Testis (tissue), 3 donors: ENCODE results near the gene CUX1. TPM values are rescaled to one million over a fixed set of nuclear protein-coding genes. Genes with fewer than 3 reads are reported as not detected.

Experiments used
- DNase-seq: peaks from one replicate; pipeline ENCODE4 v3.0.0-alpha.2; 2019
- H3K27ac ChIP-seq, 2 donors: fragments of 200-600 bp; sonication (generic); one replicate each; pipeline ENCODE4 v1.5.1; 2019
- H3K27me3 ChIP-seq: fragments of 200-600 bp; sonication (generic); one replicate; pipeline ENCODE4 v1.5.1; 2019
- H3K36me3 ChIP-seq: fragments of 200-600 bp; sonication (generic); one replicate; pipeline ENCODE4 v1.5.1; 2017; ENCODE audit warnings: low read depth; ENCODE audit errors: missing control alignments
- H3K4me1 ChIP-seq: fragments of 200-600 bp; sonication (generic); one replicate; pipeline ENCODE4 v1.5.1; 2019
- H3K4me3 ChIP-seq, 2 donors: fragments of 200-600 bp; sonication (generic); one replicate each; pipeline ENCODE4 v1.5.1; 2017 to 2019
- H3K9me3 ChIP-seq: fragments of 200-600 bp; sonication (generic); one replicate; pipeline ENCODE4 v1.5.1; 2017
- CTCF ChIP-seq, 3 experiments: fragments of 450-650 bp in 2 of 3; fragments of 200-600 bp in 1 of 3; sonication (generic) in 1 of 3; IDR thresholded peaks; one replicate each; pipeline ENCODE4 v1.5.1; 2016 to 2019; ENCODE audit warnings: antibody characterized with exemption in 3 of 3, mild to moderate bottlenecking in 2 of 3, moderate library complexity in 1 of 3
- POLR2A ChIP-seq: fragments of 450-650 bp; IDR thresholded peaks from one replicate; pipeline ENCODE4 v1.6.1; 2017; ENCODE audit warnings: antibody characterized with exemption, mild to moderate bottlenecking, moderate library complexity
- WGBS, 2 donors: methylation state at CpG; one replicate each; pipeline ENCODE4 v1.1.5; 2018; 5-methylcytosine and 5-hydroxymethylcytosine counted together
- intact Hi-C: fragments of 100-400 bp; cut with DNase I; formaldehyde crosslinking; loops from one replicate; pipeline ENCODE4 v1.15.1; 2023; ENCODE audit warnings: low total_unique reads
- polyA plus RNA-seq: library from polyadenylated mRNA; stranded (reverse); fragments of 350-450 nt; fragmentation: Illumina TruSeq; extraction: RNeasy Lipid Tissue Mini Kit (QIAGEN cat#74804); gene quantifications from one replicate; pipeline ENCODE4 v1.2.3, GENCODE V29; 2014; ENCODE audit warnings: low read depth, low replicate concordance; ENCODE audit not compliant: insufficient read depth
- total RNA-seq, 2 donors: library from RNA; depleted of rRNA; stranded (reverse); fragments of >200 nt; gene quantifications; one replicate each; pipeline ENCODE4 v1.2.3, GENCODE V29; 2016

The CUX1 gene
- total and polyA plus RNA-seq, 3 donors from 2014 or later, result 30.8 to 46.3 (median 43.1) TPM

- Histone ChIP-seq H3K4me1 (no peaks in the 10 kb centered on the region), H3K4me3 (no peak overlapping the region), H3K27ac (no peak overlapping the region), H3K9me3 (no peaks in the 10 kb centered on the region), H3K36me3 (no peaks in the 10 kb centered on the region), H3K27me3 (no peaks in the 10 kb centered on the region)
- TF ChIP-seq CTCF (IDR thresholded peaks at IDR 0.05) (no peak), POLR2A (no peak)
- DNase-seq, result no peak
- 74 to 90% methylated on average over 8 to 9 of the region's 9 CpGs for WGBS, 2 donors
- intact Hi-C loops, result no loop called here
Observed at GRCh38 chr7:102063690-102064180, 246.3 kb downstream of the CUX1 start.

- Histone ChIP-seq H3K27ac (no peak overlapping the region), H3K9me3 (no peaks in the 10 kb centered on the region), H3K4me3 (no peak overlapping the region), H3K27me3 (no peaks in the 10 kb centered on the region), H3K36me3 (no peaks in the 10 kb centered on the region), H3K4me1 (no peaks in the 10 kb centered on the region)
- intact Hi-C loops, result no loop called here
- no peak for TF ChIP-seq CTCF (IDR thresholded peaks at IDR 0.05)
- no peak for TF ChIP-seq POLR2A
- no peak for DNase-seq
- 52 to 73% methylated on average over 11 to 12 of the region's 12 CpGs for WGBS, 2 donors
Observed at GRCh38 chr7:102064361-102065025, 247.1 kb downstream of the CUX1 start.

GRCh38 chr7:102065226-102065625, 247.8 kb downstream of the CUX1 start:
- WGBS, 2 donors, result 87 to 88% methylated on average over 6 of the region's 6 CpGs
- no peak overlapping the region for H3K4me3 ChIP-seq
- H3K9me3 ChIP-seq, result no peaks in the 10 kb centered on the region
- no peak overlapping the region for H3K27ac ChIP-seq
- no peak for DNase-seq
- H3K4me1 ChIP-seq, result no peaks in the 10 kb centered on the region
- H3K36me3 ChIP-seq, result no peaks in the 10 kb centered on the region
- H3K27me3 ChIP-seq, result no peaks in the 10 kb centered on the region
- TF ChIP-seq POLR2A (no peak), CTCF (IDR thresholded peaks at IDR 0.05) (no peak)
- intact Hi-C loops, result no loop called here

GRCh38 chr7:102066476-102066875, 249.1 kb downstream of the CUX1 start:
- TF ChIP-seq POLR2A (no peak), CTCF (IDR thresholded peaks at IDR 0.05) (no peak)
- 94 to 96% methylated on average over 8 to 9 of the region's 9 CpGs for WGBS, 2 donors
- DNase-seq, result no peak
- H3K4me3 ChIP-seq, result no peak overlapping the region
- intact Hi-C loops, result no loop called here
- H3K36me3 ChIP-seq, result no peaks in the 10 kb centered on the region
- H3K4me1 ChIP-seq, result no peaks in the 10 kb centered on the region
- H3K27ac ChIP-seq, result no peak overlapping the region
- no peaks in the 10 kb centered on the region for H3K9me3 ChIP-seq
- no peaks in the 10 kb centered on the region for H3K27me3 ChIP-seq

GRCh38 chr7:102068846-102069245, 251.4 kb downstream of the CUX1 start:
- 85 to 89% methylated on average over 14 of the region's 14 CpGs for WGBS, 2 donors
- H3K9me3 ChIP-seq, result no peaks in the 10 kb centered on the region
- TF ChIP-seq CTCF (IDR thresholded peaks at IDR 0.05), result no peak
- TF ChIP-seq POLR2A, result no peak
- H3K36me3 ChIP-seq, result no peaks in the 10 kb centered on the region
- no peak overlapping the region for H3K4me3 ChIP-seq
- H3K27me3 ChIP-seq, result no peaks in the 10 kb centered on the region
- intact Hi-C loops, result no loop called here
- no peak for DNase-seq
- no peaks in the 10 kb centered on the region for H3K4me1 ChIP-seq
- H3K27ac ChIP-seq, result no peak overlapping the region
